HG03575 (cell line): ENCODE measurements around the gene FNIP2.
"Not testable (repeated sequence)": the region's sequence is repeated elsewhere in the genome, so short reads cannot be mapped to it uniquely, and the experiment has no call there.

Source experiments
- ATAC-seq: cut with Tn5 transposase; IDR thresholded peaks from one replicate; pipeline ENCODE4 v1.9.1; 2021; ENCODE audit not compliant: unreplicated experiment, insufficient number of reproducible peaks, low FRiP score; ENCODE audit errors: extremely low read depth

The FNIP2 gene

DNA sequence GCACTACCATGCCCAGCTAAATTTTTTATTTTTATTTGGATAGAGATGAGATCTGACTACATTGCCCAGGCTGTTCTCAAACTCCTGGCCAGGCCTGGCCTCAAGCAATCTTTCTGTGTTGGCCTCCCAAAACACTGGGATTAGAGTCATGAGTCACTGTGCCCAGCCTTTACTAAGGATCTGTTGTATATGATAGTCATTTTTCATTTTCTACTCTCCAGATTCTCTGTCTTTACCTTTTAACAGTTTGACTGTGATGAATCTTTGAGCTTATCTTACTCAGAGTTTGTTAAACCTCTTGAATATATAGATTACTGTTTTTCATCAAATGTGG lies 161.8 kb downstream of the FNIP2 start:
- no peak for ATAC-seq

- ATAC-seq = no peak
Observed at GRCh38 chr4:158933236-158933635, 164.4 kb downstream of the FNIP2 start.

DNA sequence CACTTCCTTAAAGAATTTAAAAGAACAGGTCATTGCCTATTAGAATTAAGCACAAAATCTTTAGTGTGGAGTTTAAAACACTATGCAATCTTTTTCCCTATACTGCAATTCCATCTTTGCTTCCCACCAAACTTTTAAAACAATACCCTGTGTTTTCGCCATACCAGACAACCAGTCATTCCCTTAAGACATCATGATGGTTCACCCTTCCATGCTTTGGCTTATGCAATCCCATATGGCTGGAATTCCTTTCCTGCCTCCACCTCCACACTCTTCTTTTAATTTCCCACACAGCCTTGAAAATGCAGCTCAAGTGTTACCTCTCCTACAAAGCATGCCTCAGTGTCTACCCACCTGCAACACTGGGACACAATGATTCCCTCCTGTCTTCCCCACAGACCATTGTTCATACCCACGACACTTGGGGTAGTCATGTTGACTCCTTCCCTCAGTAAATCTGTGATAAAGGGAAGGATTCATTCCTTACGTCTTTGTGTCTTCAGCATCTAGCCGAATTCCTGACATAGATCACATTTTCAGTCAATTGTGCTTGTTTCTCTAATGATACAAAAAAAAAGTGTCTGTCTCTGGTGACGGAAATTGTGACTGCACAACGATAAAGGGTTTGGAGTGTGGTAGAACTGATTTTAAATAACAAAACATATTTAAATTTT lies 166.3 kb downstream of the FNIP2 start:
- no peak for ATAC-seq

- no peak for ATAC-seq
Observed at GRCh38 chr4:158936238-158936637, 167.4 kb downstream of the FNIP2 start.

GRCh38 chr4:158938220-158939044 lies 169.6 kb downstream of the FNIP2 start:
- no peak for ATAC-seq

DNA sequence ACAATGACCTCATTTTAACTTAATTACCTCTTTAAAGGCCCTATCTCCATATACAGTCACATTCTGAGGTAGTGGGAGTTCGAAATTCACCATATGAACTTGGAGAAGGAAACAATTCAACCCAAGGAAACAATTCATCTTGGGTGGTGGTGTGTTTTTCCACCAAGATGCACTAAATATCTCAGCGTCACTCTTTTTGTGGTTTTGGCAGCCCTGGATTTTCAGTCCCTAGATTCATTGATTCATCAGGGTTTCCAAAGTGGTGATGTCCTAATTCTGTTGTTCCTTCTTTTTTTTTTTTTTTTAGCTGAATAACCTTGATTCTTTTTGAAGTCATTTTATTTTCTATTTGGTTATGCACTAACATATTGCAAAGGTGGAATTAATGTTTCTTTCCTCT lies 171.4 kb downstream of the FNIP2 start:
- ATAC-seq = no peak

- ATAC-seq = no peak
Observed at GRCh38 chr4:158941321-158941720, 172.5 kb downstream of the FNIP2 start.

GRCh38 chr4:158941895-158942294 lies 173.1 kb downstream of the FNIP2 start:
- no peak for ATAC-seq

DNA sequence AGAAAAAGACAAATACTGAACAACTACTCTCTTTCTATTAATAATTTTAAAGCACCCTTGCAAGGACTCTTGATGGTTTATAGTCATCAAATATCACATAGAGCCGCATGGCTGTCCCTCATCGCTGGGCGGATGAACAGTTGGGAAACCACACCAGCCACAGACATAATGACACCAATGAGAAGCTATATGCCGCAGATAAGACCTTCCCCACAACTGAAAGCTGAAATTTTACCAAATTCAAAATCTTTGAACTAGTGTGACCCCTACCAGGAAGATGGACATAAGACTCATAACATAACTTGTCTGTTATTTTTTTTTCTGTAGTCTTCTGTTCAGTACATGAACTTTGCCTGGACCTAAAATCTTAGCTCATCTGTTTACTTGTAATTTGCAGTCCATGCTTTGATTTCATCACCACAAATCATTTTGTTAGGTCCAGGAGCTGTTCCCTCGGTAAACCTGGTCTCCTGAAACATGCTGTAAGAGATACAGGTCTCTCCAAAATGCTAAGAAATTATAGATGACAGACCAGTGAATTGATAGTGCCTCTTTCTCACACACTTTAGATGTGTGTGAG lies 176.8 kb downstream of the FNIP2 start:
- ATAC-seq = no peak

- no peak for ATAC-seq
Observed at GRCh38 chr4:158946825-158947224, 178.0 kb downstream of the FNIP2 start.

GRCh38 chr4:158948071-158948470 lies 179.2 kb downstream of the FNIP2 start:
- ATAC-seq = no peak

- no peak for ATAC-seq
Observed at GRCh38 chr4:158949099-158949498, 180.3 kb downstream of the FNIP2 start.

GRCh38 chr4:158952221-158952774 lies 183.5 kb downstream of the FNIP2 start:
- ATAC-seq = not testable (repeated sequence)

DNA sequence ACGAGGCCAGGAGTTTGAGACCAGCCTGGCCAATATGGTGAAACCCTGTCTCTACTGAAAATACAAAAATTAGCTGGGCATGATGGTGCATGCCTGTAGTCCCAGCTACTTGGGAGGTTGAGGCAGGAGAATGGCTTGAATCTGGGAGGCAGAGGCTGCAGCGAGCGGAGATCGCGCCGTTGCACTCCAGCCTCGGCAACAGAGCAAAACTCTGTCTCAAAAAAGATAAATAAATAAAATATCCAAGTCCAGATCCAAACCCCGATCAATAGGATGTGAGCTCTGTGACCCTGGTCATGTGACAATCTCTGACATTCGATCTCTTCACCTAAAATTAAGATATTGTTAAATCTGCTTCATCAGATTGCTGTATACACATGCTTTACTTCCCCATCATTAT lies 187.5 kb downstream of the FNIP2 start:
- not testable (repeated sequence) for ATAC-seq

GRCh38 chr4:158956918-158957317 lies 188.1 kb downstream of the FNIP2 start:
- not testable (repeated sequence) for ATAC-seq
